ENCODE data around the gene METTL4. TPM values are rescaled to one million over a fixed set of nuclear protein-coding genes. Genes with fewer than 3 reads are reported as not detected.

METTL4 gene
- total and polyA plus RNA-seq, 2 of the 8 experiments (the other 6 are each of a cell fraction or from before 2014, with no cell fraction given) = 8.5 to 11.5 TPM

GRCh38 chr18:2571200-2572170 lies at the start of gene METTL4, which contains the start of gene NDC80 (continued):
- no peak for TF ChIP-seq GTF2F1 (IDR thresholded peaks at IDR 0.05; ENCODE audit: borderline replicate concordance, low read depth, low read length)
- no peak for TF ChIP-seq CHD1 (IDR thresholded peaks at IDR 0.05; ENCODE audit: low read depth, low read length)
- no peak for TF ChIP-seq RFX5 (IDR thresholded peaks at IDR 0.05; ENCODE audit: borderline replicate concordance, low read depth, low read length)
- TF ChIP-seq KDM5A (IDR thresholded peaks at IDR 0.05; ENCODE audit: low read length) = peak; percentile 60
- peak; percentile 22; the same call in 1 of the 2 replicates for TF ChIP-seq RBBP5 (IDR thresholded peaks at IDR 0.05; ENCODE audit: borderline replicate concordance, low read depth, low read length)
- TF ChIP-seq EP300 (IDR thresholded peaks at IDR 0.05; ENCODE audit: borderline replicate concordance in 1 of 2, low read depth in 2 of 2, low read length in 2 of 2) = no peak
- TF ChIP-seq BACH1 (IDR thresholded peaks at IDR 0.05; ENCODE audit: low read length) = no peak
- no peak for TF ChIP-seq CTBP2 (IDR thresholded peaks at IDR 0.05; ENCODE audit: borderline replicate concordance, insufficient read depth, insufficient read length, low read length)
- TF ChIP-seq NANOG (IDR thresholded peaks at IDR 0.05; ENCODE audit: insufficient read depth, low read depth, low read length, poor library complexity, severe bottlenecking) = no peak
- TF ChIP-seq SIX5 (IDR thresholded peaks at IDR 0.05; ENCODE audit: low read depth, low read length) = no peak
- TF ChIP-seq SP1 (IDR thresholded peaks at IDR 0.05; ENCODE audit: low read depth, low read length) = no peak
- peak; percentile 26; the same call in 1 of the 2 replicates for TF ChIP-seq JUN (IDR thresholded peaks at IDR 0.05; ENCODE audit: low read depth, low read length)
- no peak for TF ChIP-seq CEBPB (IDR thresholded peaks at IDR 0.05; ENCODE audit: low read depth, low read length)
- TF ChIP-seq SIRT6 (IDR thresholded peaks at IDR 0.05; ENCODE audit: low read length) = no peak
- TF ChIP-seq, protein P1, sequence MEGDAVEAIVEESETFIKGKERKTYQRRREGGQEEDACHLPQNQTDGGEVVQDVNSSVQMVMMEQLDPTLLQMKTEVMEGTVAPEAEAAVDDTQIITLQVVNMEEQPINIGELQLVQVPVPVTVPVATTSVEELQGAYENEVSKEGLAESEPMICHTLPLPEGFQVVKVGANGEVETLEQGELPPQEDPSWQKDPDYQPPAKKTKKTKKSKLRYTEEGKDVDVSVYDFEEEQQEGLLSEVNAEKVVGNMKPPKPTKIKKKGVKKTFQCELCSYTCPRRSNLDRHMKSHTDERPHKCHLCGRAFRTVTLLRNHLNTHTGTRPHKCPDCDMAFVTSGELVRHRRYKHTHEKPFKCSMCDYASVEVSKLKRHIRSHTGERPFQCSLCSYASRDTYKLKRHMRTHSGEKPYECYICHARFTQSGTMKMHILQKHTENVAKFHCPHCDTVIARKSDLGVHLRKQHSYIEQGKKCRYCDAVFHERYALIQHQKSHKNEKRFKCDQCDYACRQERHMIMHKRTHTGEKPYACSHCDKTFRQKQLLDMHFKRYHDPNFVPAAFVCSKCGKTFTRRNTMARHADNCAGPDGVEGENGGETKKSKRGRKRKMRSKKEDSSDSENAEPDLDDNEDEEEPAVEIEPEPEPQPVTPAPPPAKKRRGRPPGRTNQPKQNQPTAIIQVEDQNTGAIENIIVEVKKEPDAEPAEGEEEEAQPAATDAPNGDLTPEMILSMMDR (IDR thresholded peaks at IDR 0.05; ENCODE audit: control extremely low read depth in 1 of 3, insufficient read depth in 1 of 3, low read depth in 1 of 3, low read length in 3 of 3) = no peak
- peak; percentile 100 for TF ChIP-seq KDM4A (IDR thresholded peaks at IDR 0.05; ENCODE audit: low read depth, low read length, severe bottlenecking)
- peak; percentile 70 for TF ChIP-seq TBP (IDR thresholded peaks at IDR 0.05; ENCODE audit: low read depth, low read length)
- TF ChIP-seq TEAD4 (IDR thresholded peaks at IDR 0.05; ENCODE audit: low read depth, low read length) = peak; percentile 56; the same call in 1 of the 2 replicates
- TF ChIP-seq RXRA (IDR thresholded peaks at IDR 0.05; ENCODE audit: insufficient read depth, low read depth, low read length) = no peak
- TF ChIP-seq HDAC2 (IDR thresholded peaks at IDR 0.05; ENCODE audit: borderline replicate concordance in 1 of 2, low read depth in 2 of 2, low read length in 2 of 2) = peak in 1 of 2 experiments; percentile 95; a peak in 2 of 4 replicates
- TF ChIP-seq TCF12 (IDR thresholded peaks at IDR 0.05; ENCODE audit: low read depth, low read length) = no peak

All from H1 (cell line).